Umbilical cord (tissue), 2 donors: ENCODE measurements around the gene MIOX. TPM values are rescaled to one million over a fixed set of nuclear protein-coding genes. Genes with fewer than 3 reads are reported as not detected.

Experiments
- DNase-seq: peaks from one replicate; pipeline ENCODE4 v3.0.0-alpha.2; 2015; ENCODE audit warnings: low spot score
- total RNA-seq: library from RNA; depleted of rRNA; stranded (reverse); fragments of >200 nt; gene quantifications from one replicate; pipeline ENCODE4 v1.2.3, GENCODE V29; 2014; ENCODE audit warnings: low replicate concordance; ENCODE audit not compliant: insufficient read depth

Gene MIOX
- total RNA-seq, 1 donor from 2014 or later: not detected

GRCh38 chr22:50489363-50490243, 2.9 kb downstream of the MIOX start:
- DNase-seq: no peak

- no peak for DNase-seq
Observed at GRCh38 chr22:50490531-50491308, 4.1 kb downstream of the MIOX start.

GRCh38 chr22:50497093-50497492, 10.4 kb downstream of the MIOX start:
- no peak for DNase-seq

- DNase-seq: peak; percentile 53
Observed at GRCh38 chr22:50498322-50498890, 11.7 kb downstream of the MIOX start.

- DNase-seq: no peak
Observed at GRCh38 chr22:50500452-50500851, 13.8 kb downstream of the MIOX start.

- DNase-seq: no peak
Observed at GRCh38 chr22:50502096-50502495, 15.4 kb downstream of the MIOX start.

GRCh38 chr22:50502628-50503474, 16.2 kb downstream of the MIOX start:
- DNase-seq: no peak

GRCh38 chr22:50503475-50504145, 17.0 kb downstream of the MIOX start:
- no peak for DNase-seq

- DNase-seq: no peak
Observed at GRCh38 chr22:50504369-50505211, 17.9 kb downstream of the MIOX start.

- DNase-seq: no peak
Observed at GRCh38 chr22:50505276-50505775, 18.7 kb downstream of the MIOX start.

GRCh38 chr22:50505776-50506610, 19.3 kb downstream of the MIOX start:
- no peak for DNase-seq

GRCh38 chr22:50506611-50507420, 20.2 kb downstream of the MIOX start:
- no peak for DNase-seq

- DNase-seq: no peak
Observed at GRCh38 chr22:50507421-50507990, 20.8 kb downstream of the MIOX start, which contains the start of gene LMF2. Gene LMF2, minus strand, starts transcription at chr22:50507702. Its CDS starts 27 bp downstream, at chr22:50507675.

- DNase-seq: peak; percentile 97
Observed at GRCh38 chr22:50507991-50508884, 21.6 kb downstream of the MIOX start, which contains the start of gene NCAPH2. Gene NCAPH2, plus strand, starts transcription at chr22:50508224. Its CDS starts 114 bp downstream, at chr22:50508338.

- DNase-seq: no peak
Observed at GRCh38 chr22:50508897-50509296, 22.2 kb downstream of the MIOX start.

- DNase-seq: no peak
Observed at GRCh38 chr22:50513175-50513574, 26.5 kb downstream of the MIOX start.
